MM.1S (cell line): Measurements from ENCODE around the gene NR2E3.

Experiments used
- DNase-seq: peaks from one replicate; pipeline ENCODE4 v3.0.0-alpha.2; 2015
- H2AFZ ChIP-seq: fragments of 300-600 bp; sonication (generic); 2 replicates; pipeline ENCODE4 v1.6.0; 2016; ENCODE audit warnings: antibody characterized with exemption, low read length
- H3F3A ChIP-seq: fragments of 300-600 bp; sonication (generic); 2 replicates; pipeline ENCODE4 v1.6.1; 2016; ENCODE audit warnings: mild to moderate bottlenecking, antibody characterized with exemption, low read length, moderate library complexity, mixed read lengths; ENCODE audit not compliant: insufficient read depth
- H3K27ac ChIP-seq: fragments of 300-600 bp; sonication (generic); 2 replicates; pipeline ENCODE4 v1.5.1; 2016; ENCODE audit warnings: mild to moderate bottlenecking, low read length
- H3K27me3 ChIP-seq: fragments of 300-600 bp; sonication (generic); replicated peaks from 2 replicates; pipeline ENCODE4 v1.6.0; 2016; ENCODE audit warnings: low read length; ENCODE audit not compliant: insufficient read depth
- H3K36me3 ChIP-seq: fragments of 300-600 bp; sonication (generic); replicated peaks from 2 replicates; pipeline ENCODE4 v1.6.1; 2016; ENCODE audit warnings: mild to moderate bottlenecking, low read length, mixed read lengths; ENCODE audit not compliant: insufficient read depth
- H3K4me1 ChIP-seq: fragments of 300-600 bp; sonication (generic); 2 replicates; pipeline ENCODE4 v1.6.1; 2016; ENCODE audit warnings: low read length, mixed read lengths
- H3K4me2 ChIP-seq: fragments of 300-600 bp; sonication (generic); 2 replicates; pipeline ENCODE4 v1.6.0; 2016; ENCODE audit warnings: low read depth, low read length
- H3K4me3 ChIP-seq: fragments of 300-600 bp; sonication (generic); 2 replicates; pipeline ENCODE4 v1.5.1; 2016; ENCODE audit warnings: low read length, mixed read lengths
- H3K79me2 ChIP-seq: fragments of 300-600 bp; sonication (generic); 2 replicates; pipeline ENCODE4 v1.6.1; 2016; ENCODE audit warnings: mixed run types, low read length, mixed read lengths
- H3K9ac ChIP-seq: fragments of 300-600 bp; sonication (generic); 2 replicates; pipeline ENCODE4 v1.6.1; 2016; ENCODE audit warnings: low read length, mixed read lengths
- H3K9me2 ChIP-seq: fragments of 300-600 bp; sonication (generic); replicated peaks from 2 replicates; pipeline ENCODE4 v1.6.1; 2016; ENCODE audit warnings: mild to moderate bottlenecking, low read length, mixed read lengths; ENCODE audit not compliant: insufficient read depth
- H3K9me3 ChIP-seq: fragments of 300-600 bp; sonication (generic); replicated peaks from 2 replicates; pipeline ENCODE4 v1.6.1; 2016; ENCODE audit warnings: mild to moderate bottlenecking, low read length, mixed read lengths; ENCODE audit not compliant: insufficient read depth
- H4K20me1 ChIP-seq: fragments of 300-600 bp; sonication (generic); 2 replicates; pipeline ENCODE4 v1.6.1; 2016; ENCODE audit warnings: mild to moderate bottlenecking, low read length, moderate library complexity, mixed read lengths; ENCODE audit not compliant: insufficient read depth
- CTCF ChIP-seq: fragments of 300-600 bp; sonication (generic); IDR thresholded peaks from 2 replicates; pipeline ENCODE4 v1.5.1; 2016; ENCODE audit warnings: antibody characterized with exemption, low read length, mixed read lengths
- EZH2 ChIP-seq: fragments of 300-600 bp; sonication (generic); optimal IDR thresholded peaks from 2 replicates; pipeline ENCODE3; 2017; ENCODE audit warnings: low read depth, mild to moderate bottlenecking, antibody characterized with exemption, low read length, mixed read lengths
- EZH2phosphoT487 ChIP-seq: fragments of 300-600 bp; sonication (generic); IDR thresholded peaks from 2 replicates; pipeline ENCODE4 v1.6.1; 2018; ENCODE audit warnings: antibody characterized with exemption, low read length

NR2E3 gene

GRCh38 chr15:71820127-71820526 lies 9.8 kb downstream of the NR2E3 start:
- H3K9me3 ChIP-seq: no peaks in the 10 kb centered on the region
- H3K9me2 ChIP-seq: no peaks in the 10 kb centered on the region
- TF ChIP-seq EZH2phosphoT487: no peak
- no peak for TF ChIP-seq CTCF
- no peak for TF ChIP-seq EZH2
- no peaks in the 10 kb centered on the region for H3K27me3 ChIP-seq
- H3F3A ChIP-seq: no peaks in the 10 kb centered on the region
- H3K4me1 ChIP-seq: no peaks in the 10 kb centered on the region
- no peak overlapping the region for H3K4me2 ChIP-seq
- H3K4me3 ChIP-seq: no peak overlapping the region
- DNase-seq: no peak
- no peak overlapping the region for H3K9ac ChIP-seq
- H2AFZ ChIP-seq: no peak overlapping the region
- no peaks in the 10 kb centered on the region for H3K36me3 ChIP-seq
- H4K20me1 ChIP-seq: no peaks in the 10 kb centered on the region
- no peak overlapping the region for H3K27ac ChIP-seq
- H3K79me2 ChIP-seq: no peaks in the 10 kb centered on the region

GRCh38 chr15:71821547-71822129 lies 11.3 kb downstream of the NR2E3 start:
- TF ChIP-seq CTCF: no peak
- no peak for DNase-seq
- Histone ChIP-seq H3K9me2 (no peaks in the 10 kb centered on the region), H3K27me3 (no peaks in the 10 kb centered on the region), H3K79me2 (no peaks in the 10 kb centered on the region), H3K9ac (no peak overlapping the region), H2AFZ (no peak overlapping the region), H3K4me1 (no peaks in the 10 kb centered on the region), H3F3A (no peaks in the 10 kb centered on the region), H3K4me3 (no peak overlapping the region), H3K36me3 (no peaks in the 10 kb centered on the region), H3K27ac (no peak overlapping the region), H3K9me3 (no peaks in the 10 kb centered on the region), H3K4me2 (no peak overlapping the region), H4K20me1 (no peaks in the 10 kb centered on the region)

- no peak overlapping the region for H3K4me2 ChIP-seq
- H3K9ac ChIP-seq: no peak overlapping the region
- no peaks in the 10 kb centered on the region for H3K27me3 ChIP-seq
- TF ChIP-seq EZH2 (no peak), EZH2phosphoT487 (no peak), CTCF (no peak)
- H4K20me1 ChIP-seq: no peaks in the 10 kb centered on the region
- H3K4me1 ChIP-seq: no peaks in the 10 kb centered on the region
- H3K4me3 ChIP-seq: no peak overlapping the region
- H2AFZ ChIP-seq: no peak overlapping the region
- H3F3A ChIP-seq: no peaks in the 10 kb centered on the region
- H3K9me3 ChIP-seq: no peaks in the 10 kb centered on the region
- H3K36me3 ChIP-seq: no peaks in the 10 kb centered on the region
- H3K9me2 ChIP-seq: no peaks in the 10 kb centered on the region
- no peak overlapping the region for H3K27ac ChIP-seq
- DNase-seq: no peak
- H3K79me2 ChIP-seq: no peaks in the 10 kb centered on the region
These were observed 12.7 kb downstream of the NR2E3 start for GRCh38 chr15:71822890-71823630.
